MM.1S (cell line): ENCODE data around the gene CEP85L.

Experiments
- EZH2 ChIP-seq: fragments of 300-600 bp; sonication (generic); optimal IDR thresholded peaks from 2 replicates; pipeline ENCODE3; 2017; ENCODE audit warnings: low read depth, mild to moderate bottlenecking, antibody characterized with exemption, low read length, mixed read lengths
- EZH2phosphoT487 ChIP-seq: fragments of 300-600 bp; sonication (generic); IDR thresholded peaks from 2 replicates; pipeline ENCODE4 v1.6.1; 2018; ENCODE audit warnings: antibody characterized with exemption, low read length
- TF ChIP-seq, protein P1 (sequence below): fragments of 300-600 bp; sonication (generic); IDR thresholded peaks from 2 replicates; pipeline ENCODE4 v1.5.1; 2016; ENCODE audit warnings: antibody characterized with exemption, low read length, mixed read lengths

DNA sequence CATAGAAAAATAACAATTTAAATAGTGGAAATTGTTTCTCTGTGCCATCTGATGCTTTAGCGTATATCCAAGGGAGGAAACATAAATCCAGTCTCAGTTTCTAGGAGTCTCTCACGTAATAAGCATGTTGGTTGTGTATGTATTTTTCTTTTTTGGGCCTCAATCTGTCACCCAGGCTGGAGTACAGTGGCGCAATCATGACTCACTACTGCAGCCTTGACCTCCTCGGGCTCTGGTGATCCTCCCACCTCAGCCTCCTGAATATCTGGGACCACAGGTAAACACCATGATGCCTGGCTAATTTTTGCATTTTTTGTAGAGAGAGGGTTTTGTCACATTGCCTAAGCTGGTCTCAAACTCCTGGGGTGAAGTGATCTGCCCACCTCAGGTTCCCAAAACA, 181.9 kb downstream of the CEP85L start:
- TF ChIP-seq EZH2phosphoT487 (no peak), EZH2 (no peak)
- TF ChIP-seq, protein P1, sequence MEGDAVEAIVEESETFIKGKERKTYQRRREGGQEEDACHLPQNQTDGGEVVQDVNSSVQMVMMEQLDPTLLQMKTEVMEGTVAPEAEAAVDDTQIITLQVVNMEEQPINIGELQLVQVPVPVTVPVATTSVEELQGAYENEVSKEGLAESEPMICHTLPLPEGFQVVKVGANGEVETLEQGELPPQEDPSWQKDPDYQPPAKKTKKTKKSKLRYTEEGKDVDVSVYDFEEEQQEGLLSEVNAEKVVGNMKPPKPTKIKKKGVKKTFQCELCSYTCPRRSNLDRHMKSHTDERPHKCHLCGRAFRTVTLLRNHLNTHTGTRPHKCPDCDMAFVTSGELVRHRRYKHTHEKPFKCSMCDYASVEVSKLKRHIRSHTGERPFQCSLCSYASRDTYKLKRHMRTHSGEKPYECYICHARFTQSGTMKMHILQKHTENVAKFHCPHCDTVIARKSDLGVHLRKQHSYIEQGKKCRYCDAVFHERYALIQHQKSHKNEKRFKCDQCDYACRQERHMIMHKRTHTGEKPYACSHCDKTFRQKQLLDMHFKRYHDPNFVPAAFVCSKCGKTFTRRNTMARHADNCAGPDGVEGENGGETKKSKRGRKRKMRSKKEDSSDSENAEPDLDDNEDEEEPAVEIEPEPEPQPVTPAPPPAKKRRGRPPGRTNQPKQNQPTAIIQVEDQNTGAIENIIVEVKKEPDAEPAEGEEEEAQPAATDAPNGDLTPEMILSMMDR, result no peak
